Esophagus (tissue), 2 donors: ENCODE data around the gene UROC1. TPM values are rescaled to one million over a fixed set of nuclear protein-coding genes. Genes with fewer than 3 reads are reported as not detected.

Experiments used
- H3K27ac ChIP-seq, 2 donors: one replicate each; pipeline ENCODE4 v1.5.1; 2013; ENCODE audit warnings: low read depth in 2 of 2, mild to moderate bottlenecking in 2 of 2, inconsistent platforms in 1 of 2, low read length in 1 of 2, moderate library complexity in 1 of 2
- H3K27me3 ChIP-seq, 2 donors: one replicate each; pipeline ENCODE4 v1.6.1; 2013; ENCODE audit warnings: low read length in 2 of 2, control low read depth in 1 of 2, mild to moderate bottlenecking in 1 of 2; ENCODE audit not compliant: insufficient read depth in 2 of 2, control insufficient read depth in 1 of 2
- H3K36me3 ChIP-seq, 2 donors: one replicate each; pipeline ENCODE4 v1.6.1; 2013; ENCODE audit warnings: low read length in 1 of 2; ENCODE audit not compliant: control insufficient read depth in 2 of 2, insufficient read depth in 2 of 2
- H3K4me1 ChIP-seq, 2 donors: one replicate each; pipeline ENCODE4 v1.6.1; 2013; ENCODE audit warnings: low read length in 1 of 2; ENCODE audit not compliant: control insufficient read depth in 2 of 2, insufficient read depth in 2 of 2
- H3K4me3 ChIP-seq, 2 donors: one replicate each; pipeline ENCODE4 v1.5.1; 2013; ENCODE audit warnings: low read length in 2 of 2, mild to moderate bottlenecking in 2 of 2, low read depth in 1 of 2, moderate library complexity in 1 of 2
- H3K9me3 ChIP-seq, 2 donors: one replicate each; pipeline ENCODE4 v1.6.1; 2013; ENCODE audit warnings: mild to moderate bottlenecking in 2 of 2, low read depth in 1 of 2, low read length in 1 of 2, moderate library complexity in 1 of 2; ENCODE audit not compliant: control insufficient read depth in 2 of 2, insufficient read depth in 1 of 2
- WGBS, 2 donors: extraction: QIAGEN DNeasy Blood & Tissue Kit; methylation state at CpG; one replicate each; pipeline ENCODE4 v1.1.7; 2013; 5-methylcytosine and 5-hydroxymethylcytosine counted together
- polyA plus RNA-seq, 2 donors: library from polyadenylated mRNA; stranded (reverse); fragments of 200-250 nt; gene quantifications; one replicate each; pipeline ENCODE4 v1.2.3, GENCODE V29; 2013
- donor health status: healthy with polysubstance abuse.
- donor health status: Bipolar disorder and iron deficiency.

The UROC1 gene
- polyA plus RNA-seq, 2 donors = not detected

GRCh38 chr3:126546549-126547239, 29.1 kb upstream of the UROC1 start:
- Histone ChIP-seq H3K4me1 (no peaks in the 10 kb centered on the region), H3K27ac (no peak overlapping the region), H3K27me3 (no peaks in the 10 kb centered on the region), H3K4me3 (no peak overlapping the region), H3K36me3 (no peaks in the 10 kb centered on the region), H3K9me3 (peaks cover 0 to 5% of the 10 kb centered on the region in 2 donors)
- WGBS, 2 donors = 68 to 79% methylated on average over 8 of the region's 8 CpGs

GRCh38 chr3:126546013-126546412, 28.4 kb upstream of the UROC1 start:
- Histone ChIP-seq H3K4me3 (no peak overlapping the region), H3K36me3 (no peaks in the 10 kb centered on the region), H3K9me3 (peaks cover 0 to 9% of the 10 kb centered on the region in 2 donors), H3K4me1 (no peaks in the 10 kb centered on the region), H3K27ac (no peak overlapping the region), H3K27me3 (no peaks in the 10 kb centered on the region)
- WGBS, 2 donors = 92 to 93% methylated on average over 6 of the region's 6 CpGs

- no peak overlapping the region for H3K4me3 ChIP-seq
- H3K27ac ChIP-seq = no peak overlapping the region
- peaks cover 0 to 9% of the 10 kb centered on the region in 2 donors for H3K9me3 ChIP-seq
- WGBS, 2 donors = 79 to 81% methylated on average over 5 of the region's 5 CpGs
- H3K36me3 ChIP-seq = no peaks in the 10 kb centered on the region
- H3K4me1 ChIP-seq = no peaks in the 10 kb centered on the region
- no peaks in the 10 kb centered on the region for H3K27me3 ChIP-seq
These were observed 28.0 kb upstream of the UROC1 start for GRCh38 chr3:126545544-126545943.

- H3K36me3 ChIP-seq = no peaks in the 10 kb centered on the region
- H3K4me1 ChIP-seq = peaks cover 2 to 4% of the 10 kb centered on the region in 2 donors
- no peak overlapping the region for H3K4me3 ChIP-seq
- H3K27ac ChIP-seq = no peak overlapping the region
- peaks cover 0 to 11% of the 10 kb centered on the region in 2 donors for H3K9me3 ChIP-seq
- WGBS, 2 donors = 68 to 70% methylated on average over 7 of the region's 7 CpGs
- no peaks in the 10 kb centered on the region for H3K27me3 ChIP-seq
These were observed 27.2 kb upstream of the UROC1 start for GRCh38 chr3:126544596-126545281.

GRCh38 chr3:126543457-126544061, 26.0 kb upstream of the UROC1 start:
- H3K9me3 ChIP-seq = peaks cover 0 to 11% of the 10 kb centered on the region in 2 donors
- H3K36me3 ChIP-seq = no peaks in the 10 kb centered on the region
- WGBS, 2 donors = 93% methylated on average over 2 of the region's 2 CpGs

GRCh38 chr3:126542340-126543241, 25.0 kb upstream of the UROC1 start:
- H3K4me1 ChIP-seq = peaks cover 2 to 4% of the 10 kb centered on the region in 2 donors
- H3K4me3 ChIP-seq = no peak overlapping the region
- no peaks in the 10 kb centered on the region for H3K36me3 ChIP-seq
- H3K9me3 ChIP-seq = peaks cover 0 to 11% of the 10 kb centered on the region in 2 donors
- H3K27me3 ChIP-seq = no peaks in the 10 kb centered on the region
- no peak overlapping the region for H3K27ac ChIP-seq
- 75 to 78% methylated on average over 45 to 57 of the region's 57 CpGs for WGBS, 2 donors

More at GRCh38 chr3:126543457-126544061, 26.0 kb upstream of the UROC1 start:
- Histone ChIP-seq H3K27ac (no peak overlapping the region), H3K27me3 (no peaks in the 10 kb centered on the region), H3K4me1 (peaks cover 2 to 4% of the 10 kb centered on the region in 2 donors), H3K4me3 (no peak overlapping the region)

- H3K9me3 ChIP-seq = peaks cover 0 to 11% of the 10 kb centered on the region in 2 donors
- no peak overlapping the region for H3K27ac ChIP-seq
- H3K4me3 ChIP-seq = no peak overlapping the region
- WGBS, 2 donors = 44 to 54% methylated on average over 101 of the region's 101 CpGs
- no peaks in the 10 kb centered on the region for H3K36me3 ChIP-seq
- H3K27me3 ChIP-seq = no peaks in the 10 kb centered on the region
- peaks cover 2 to 4% of the 10 kb centered on the region in 2 donors for H3K4me1 ChIP-seq
These were observed 24.2 kb upstream of the UROC1 start for GRCh38 chr3:126541628-126542339.

- no peaks in the 10 kb centered on the region for H3K36me3 ChIP-seq
These were observed 23.5 kb upstream of the UROC1 start for GRCh38 chr3:126540951-126541627.

More at GRCh38 chr3:126540951-126541627, 23.5 kb upstream of the UROC1 start:
- 59 to 65% methylated on average over 24 of the region's 24 CpGs for WGBS, 2 donors
- Histone ChIP-seq H3K27me3 (no peaks in the 10 kb centered on the region), H3K27ac (no peak overlapping the region), H3K4me1 (peaks cover 2 to 4% of the 10 kb centered on the region in 2 donors), H3K9me3 (peaks cover 0 to 11% of the 10 kb centered on the region in 2 donors), H3K4me3 (no peak overlapping the region)
